ENCODE data around the gene ZNF280C. TPM values are rescaled to one million over a fixed set of nuclear protein-coding genes. Genes with fewer than 3 reads are reported as not detected.

ZNF280C gene
- total and polyA plus RNA-seq, 2 donors from 2014 or later, result 0.60 to 5.0 TPM

GRCh38 chrX:130301405-130301804, 32.7 kb upstream of the ZNF280C start:
- Histone ChIP-seq H3K27ac (ENCODE audit: low read depth in 2 of 2, low read length in 2 of 2) (no peak overlapping the region), H3K36me3 (ENCODE audit: control insufficient read depth in 2 of 3, insufficient read depth in 3 of 3, low read length in 3 of 3) (no peaks in the 10 kb centered on the region), H3K27me3 (ENCODE audit: control insufficient read depth, insufficient read depth, low read length) (no peaks in the 10 kb centered on the region), H3K4me1 (ENCODE audit: control insufficient read depth in 2 of 3, insufficient read depth in 2 of 3, low read depth in 1 of 3, low read length in 3 of 3) (no peaks in the 10 kb centered on the region), H3K9ac (ENCODE audit: low read length in 3 of 3) (no peak overlapping the region), H3K4me3 (ENCODE audit: low read length in 3 of 3) (no peak overlapping the region), H3K9me3 (ENCODE audit: control insufficient read depth in 2 of 3, insufficient read depth in 1 of 3, low read length in 3 of 3) (no peaks in the 10 kb centered on the region)
- intact Hi-C loops (cut with DNase I), result no loop called here
- DNase-seq, result no peak
- TF ChIP-seq CTCF (IDR thresholded peaks at IDR 0.05; ENCODE audit: borderline replicate concordance, extremely low read depth, insufficient read depth), result no peak
- no peak for FAIRE-seq

- H3K27ac ChIP-seq (ENCODE audit: low read depth in 2 of 2, low read length in 2 of 2), result no peak overlapping the region
- H3K9ac ChIP-seq (ENCODE audit: low read length in 3 of 3), result no peak overlapping the region
- H3K27me3 ChIP-seq (ENCODE audit: control insufficient read depth, insufficient read depth, low read length), result no peaks in the 10 kb centered on the region
- no peak for TF ChIP-seq CTCF (IDR thresholded peaks at IDR 0.05; ENCODE audit: borderline replicate concordance, extremely low read depth, insufficient read depth)
- no peaks in the 10 kb centered on the region for H3K4me1 ChIP-seq (ENCODE audit: control insufficient read depth in 2 of 3, insufficient read depth in 2 of 3, low read depth in 1 of 3, low read length in 3 of 3)
- no peak overlapping the region for H3K4me3 ChIP-seq (ENCODE audit: low read length in 3 of 3)
- H3K36me3 ChIP-seq (ENCODE audit: control insufficient read depth in 2 of 3, insufficient read depth in 3 of 3, low read length in 3 of 3), result no peaks in the 10 kb centered on the region
- H3K9me3 ChIP-seq (ENCODE audit: control insufficient read depth in 2 of 3, insufficient read depth in 1 of 3, low read length in 3 of 3), result no peaks in the 10 kb centered on the region
- FAIRE-seq, result no peak
- DNase-seq, result no peak
- intact Hi-C loops (cut with DNase I), result no loop called here
Measured at GRCh38 chrX:130300010-130300282, 31.2 kb upstream of the ZNF280C start.

GRCh38 chrX:130299279-130300009, 30.7 kb upstream of the ZNF280C start:
- Histone ChIP-seq H3K27me3 (ENCODE audit: control insufficient read depth, insufficient read depth, low read length) (no peaks in the 10 kb centered on the region), H3K9me3 (ENCODE audit: control insufficient read depth in 2 of 3, insufficient read depth in 1 of 3, low read length in 3 of 3) (no peaks in the 10 kb centered on the region), H3K9ac (ENCODE audit: low read length in 3 of 3) (no peak overlapping the region), H3K27ac (ENCODE audit: low read depth in 2 of 2, low read length in 2 of 2) (no peak overlapping the region), H3K36me3 (ENCODE audit: control insufficient read depth in 2 of 3, insufficient read depth in 3 of 3, low read length in 3 of 3) (no peaks in the 10 kb centered on the region), H3K4me3 (ENCODE audit: low read length in 3 of 3) (no peak overlapping the region), H3K4me1 (ENCODE audit: control insufficient read depth in 2 of 3, insufficient read depth in 2 of 3, low read depth in 1 of 3, low read length in 3 of 3) (no peaks in the 10 kb centered on the region)
- FAIRE-seq, result no peak
- intact Hi-C loops (cut with DNase I), result no loop called here
- no peak for TF ChIP-seq CTCF (IDR thresholded peaks at IDR 0.05; ENCODE audit: borderline replicate concordance, extremely low read depth, insufficient read depth)
- DNase-seq, result no peak

GRCh38 chrX:130296743-130297142, 28.0 kb upstream of the ZNF280C start:
- no peaks in the 10 kb centered on the region for H3K27me3 ChIP-seq (ENCODE audit: control insufficient read depth, insufficient read depth, low read length)
- no peak overlapping the region for H3K27ac ChIP-seq (ENCODE audit: low read depth in 2 of 2, low read length in 2 of 2)
- FAIRE-seq (no peak), DNase-seq (peak in 1 of 5 donors; percentile 0)
- H3K4me1 ChIP-seq (ENCODE audit: control insufficient read depth in 2 of 3, insufficient read depth in 2 of 3, low read depth in 1 of 3, low read length in 3 of 3), result no peaks in the 10 kb centered on the region
- no peaks in the 10 kb centered on the region for H3K9me3 ChIP-seq (ENCODE audit: control insufficient read depth in 2 of 3, insufficient read depth in 1 of 3, low read length in 3 of 3)
- no peak overlapping the region for H3K9ac ChIP-seq (ENCODE audit: low read length in 3 of 3)
- no peak for TF ChIP-seq CTCF (IDR thresholded peaks at IDR 0.05; ENCODE audit: borderline replicate concordance, extremely low read depth, insufficient read depth)
- no peak overlapping the region for H3K4me3 ChIP-seq (ENCODE audit: low read length in 3 of 3)
- intact Hi-C loops (cut with DNase I), result no loop called here
- H3K36me3 ChIP-seq (ENCODE audit: control insufficient read depth in 2 of 3, insufficient read depth in 3 of 3, low read length in 3 of 3), result no peaks in the 10 kb centered on the region

Measured in kidney (tissue), 14 donors.